Karpas-422 (cell line): Measurements from ENCODE around the gene NUTF2. TPM values are rescaled to one million over a fixed set of nuclear protein-coding genes. Genes with fewer than 3 reads are reported as not detected.

Experiments
- DNase-seq: peaks from one replicate; pipeline ENCODE4 v3.0.0-alpha.2; 2015
- H2AFZ ChIP-seq: fragments of 200-600 bp; sonication (generic); 2 replicates; pipeline ENCODE4 v1.6.1; 2014; ENCODE audit warnings: antibody characterized with exemption, low read length, mixed read lengths
- H3K27ac ChIP-seq: fragments of 200-600 bp; sonication (generic); 2 replicates; pipeline ENCODE4 v1.5.1; 2014; ENCODE audit warnings: mild to moderate bottlenecking, low read length, moderate library complexity
- H3K27me3 ChIP-seq: fragments of 200-600 bp; sonication (generic); 2 replicates; pipeline ENCODE4 v1.6.1; 2014; ENCODE audit warnings: low read length, mixed read lengths
- H3K36me3 ChIP-seq: fragments of 200-600 bp; sonication (generic); 2 replicates; pipeline ENCODE4 v1.6.1; 2014; ENCODE audit warnings: low read length, mixed read lengths; ENCODE audit not compliant: insufficient read depth
- H3K4me1 ChIP-seq: fragments of 200-600 bp; sonication (generic); 2 replicates; pipeline ENCODE4 v1.6.1; 2014; ENCODE audit warnings: mild to moderate bottlenecking, low read length, mixed read lengths
- H3K4me2 ChIP-seq: fragments of 200-600 bp; sonication (generic); 2 replicates; pipeline ENCODE4 v1.6.1; 2014; ENCODE audit warnings: low read length, low read depth, mild to moderate bottlenecking; ENCODE audit not compliant: poor library complexity, severe bottlenecking
- H3K4me3 ChIP-seq: fragments of 200-600 bp; sonication (generic); 2 replicates; pipeline ENCODE4 v1.5.1; 2014; ENCODE audit warnings: mild to moderate bottlenecking, antibody characterized with exemption, low read length, mixed read lengths
- H3K79me2 ChIP-seq: fragments of 200-600 bp; sonication (generic); 2 replicates; pipeline ENCODE4 v1.6.1; 2014; ENCODE audit warnings: mild to moderate bottlenecking, low read length, mixed read lengths
- H3K9ac ChIP-seq: fragments of 200-600 bp; sonication (generic); 2 replicates; pipeline ENCODE4 v1.6.0; 2014; ENCODE audit warnings: low read length
- H3K9me2 ChIP-seq: fragments of 200-600 bp; sonication (generic), shearing (Covaris generic); replicated peaks from 2 replicates; pipeline ENCODE4 v1.6.0; 2014; ENCODE audit warnings: mild to moderate bottlenecking, low read length, moderate library complexity; ENCODE audit not compliant: insufficient read depth
- H3K9me3 ChIP-seq: fragments of 300-700, 200-600 bp; sonication (generic); 2 replicates; pipeline ENCODE4 v1.6.1; 2014; ENCODE audit warnings: low read length, mixed read lengths
- H4K20me1 ChIP-seq: fragments of 200-600 bp; sonication (generic); 2 replicates; pipeline ENCODE4 v1.6.1; 2014; ENCODE audit warnings: mild to moderate bottlenecking, antibody characterized with exemption, low read length, low read depth; ENCODE audit not compliant: insufficient read depth
- total RNA-seq: library from RNA; depleted of rRNA; stranded (reverse); fragments of >200 nt; shearing (Covaris generic); gene quantifications from 2 replicates; pipeline ENCODE4 v1.2.3, GENCODE V29; 2014; ENCODE audit warnings: low replicate concordance; rRNA removed

NUTF2 gene
- 179 and 237 TPM in 2 replicates for total RNA-seq

DNA sequence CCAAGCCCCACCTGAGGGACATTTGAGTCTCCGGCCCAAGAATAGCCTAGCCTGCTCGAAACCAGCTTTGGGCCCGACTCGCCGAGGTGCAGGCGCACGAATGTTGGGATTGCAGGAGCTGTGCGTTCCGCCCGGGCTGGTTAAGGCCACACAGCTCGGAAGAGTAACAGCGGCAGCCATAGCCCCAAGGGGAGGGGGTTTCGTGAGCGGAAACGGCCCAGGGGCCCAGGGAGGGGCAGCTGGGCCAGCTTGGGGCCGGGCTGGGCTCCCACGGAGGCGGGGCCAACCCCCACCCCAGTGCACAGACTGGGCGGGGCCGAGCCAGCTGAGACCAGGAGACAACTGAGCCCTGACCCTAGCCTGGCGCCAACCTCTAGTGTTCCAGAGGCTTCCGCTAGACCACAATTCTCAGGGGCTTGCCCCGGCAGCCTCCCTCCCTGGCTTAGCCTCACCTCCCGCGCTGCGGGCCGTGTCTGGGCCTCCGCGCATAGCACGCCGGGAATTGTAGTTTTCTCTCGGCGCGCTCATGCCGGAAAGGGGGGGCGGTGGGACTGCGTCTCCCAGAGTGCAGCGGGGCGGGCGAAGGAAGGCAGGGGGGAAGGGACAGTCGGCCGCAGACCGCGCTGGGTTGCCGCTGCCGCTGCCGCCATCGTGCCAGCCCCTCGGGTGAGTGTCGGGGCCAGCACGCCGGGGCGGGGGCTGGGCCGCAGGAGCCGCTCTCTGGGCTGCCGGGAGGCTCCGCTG lies at the start of gene NUTF2:
NUTF2 (plus strand) TSS at position 614 of the 744 bp plus-strand sequence. CDS start 18,198 bp downstream, outside the sequence.
- H3K27me3 ChIP-seq, result no peaks in the 10 kb centered on the region
- no peaks in the 10 kb centered on the region for H3K9me3 ChIP-seq
- H3K27ac ChIP-seq, result peak within 1 kb of the TSS; percentile 86
- H3K9ac ChIP-seq, result peak within 1 kb of the TSS; percentile 98
- peak; percentile 99 for DNase-seq
- H4K20me1 ChIP-seq, result peaks cover 21% of the 10 kb centered on the region; the same call in 1 of the 2 replicates
- H3K9me2 ChIP-seq, result no peaks in the 10 kb centered on the region
- peaks cover 8% of the 10 kb centered on the region; the same call in 1 of the 2 replicates for H3K36me3 ChIP-seq
- H3K4me1 ChIP-seq, result peaks cover 40% of the 10 kb centered on the region
- H3K4me2 ChIP-seq, result peak within 1 kb of the TSS; percentile 92
- peak within 1 kb of the TSS; percentile 26; the same call in 1 of the 2 replicates for H2AFZ ChIP-seq
- peak within 1 kb of the TSS; percentile 100 for H3K4me3 ChIP-seq
- H3K79me2 ChIP-seq, result peaks cover 81% of the 10 kb centered on the region

GRCh38 chr16:67800338-67800926 lies 46.3 kb upstream of the NUTF2 start:
- Histone ChIP-seq H3K9ac (no peak overlapping the region), H3K79me2 (peaks cover 76% of the 10 kb centered on the region), H3K9me3 (no peaks in the 10 kb centered on the region), H2AFZ (no peak overlapping the region), H3K27me3 (no peaks in the 10 kb centered on the region), H3K27ac (no peak overlapping the region), H3K36me3 (peaks cover 14% of the 10 kb centered on the region), H3K4me1 (peaks cover 27% of the 10 kb centered on the region), H4K20me1 (no peaks in the 10 kb centered on the region), H3K4me2 (no peak overlapping the region), H3K4me3 (no peak overlapping the region), H3K9me2 (no peaks in the 10 kb centered on the region)
- DNase-seq, result no peak

DNA sequence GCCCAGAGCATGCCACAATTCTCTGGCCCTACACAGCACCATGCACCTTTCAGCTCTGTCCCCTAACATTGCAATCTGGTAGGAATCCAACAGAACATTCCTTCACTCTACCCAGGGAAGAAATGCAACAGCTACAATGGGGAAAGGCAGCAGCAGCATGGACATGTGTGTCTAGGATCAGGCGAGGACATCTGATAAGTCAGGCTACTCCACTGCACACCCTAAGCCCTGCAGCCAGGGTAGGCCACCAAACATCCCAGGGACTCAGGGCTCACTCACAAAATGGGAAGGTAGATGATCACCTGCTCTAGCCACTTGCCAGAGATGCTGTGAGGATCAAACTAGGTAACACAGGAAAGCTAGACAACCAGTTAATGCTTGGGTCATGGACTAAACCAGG lies 45.5 kb upstream of the NUTF2 start:
- no peak overlapping the region for H2AFZ ChIP-seq
- no peaks in the 10 kb centered on the region for H3K9me3 ChIP-seq
- H3K4me3 ChIP-seq, result no peak overlapping the region
- peaks cover 82% of the 10 kb centered on the region for H3K79me2 ChIP-seq
- peaks cover 14% of the 10 kb centered on the region for H3K36me3 ChIP-seq
- no peak overlapping the region for H3K9ac ChIP-seq
- DNase-seq, result no peak
- H3K9me2 ChIP-seq, result no peaks in the 10 kb centered on the region
- H3K4me2 ChIP-seq, result no peak overlapping the region
- H4K20me1 ChIP-seq, result no peaks in the 10 kb centered on the region
- no peaks in the 10 kb centered on the region for H3K27me3 ChIP-seq
- H3K27ac ChIP-seq, result peak overlapping the region; percentile 62
- peaks cover 28% of the 10 kb centered on the region for H3K4me1 ChIP-seq

- H3K9me2 ChIP-seq, result no peaks in the 10 kb centered on the region
- peaks cover 76% of the 10 kb centered on the region for H3K79me2 ChIP-seq
- no peaks in the 10 kb centered on the region for H4K20me1 ChIP-seq
- H3K4me1 ChIP-seq, result peaks cover 28% of the 10 kb centered on the region
- H3K4me2 ChIP-seq, result peak overlapping the region; percentile 27
- H3K36me3 ChIP-seq, result peaks cover 14% of the 10 kb centered on the region
- H3K9me3 ChIP-seq, result no peaks in the 10 kb centered on the region
- no peaks in the 10 kb centered on the region for H3K27me3 ChIP-seq
- no peak overlapping the region for H2AFZ ChIP-seq
- peak overlapping the region; percentile 62 for H3K27ac ChIP-seq
- peak; percentile 72 for DNase-seq
- H3K4me3 ChIP-seq, result no peak overlapping the region
- no peak overlapping the region for H3K9ac ChIP-seq
Observed at GRCh38 chr16:67801883-67802282, 44.9 kb upstream of the NUTF2 start.

- no peaks in the 10 kb centered on the region for H3K9me2 ChIP-seq
- no peak overlapping the region for H3K4me2 ChIP-seq
- H4K20me1 ChIP-seq, result no peaks in the 10 kb centered on the region
- H3K79me2 ChIP-seq, result peaks cover 62% of the 10 kb centered on the region
- no peaks in the 10 kb centered on the region for H3K27me3 ChIP-seq
- H3K27ac ChIP-seq, result no peak overlapping the region
- H3K9ac ChIP-seq, result no peak overlapping the region
- peaks cover 14% of the 10 kb centered on the region for H3K36me3 ChIP-seq
- H3K4me1 ChIP-seq, result peaks cover 38% of the 10 kb centered on the region
- H2AFZ ChIP-seq, result no peak overlapping the region
- no peak for DNase-seq
- H3K4me3 ChIP-seq, result no peak overlapping the region
- H3K9me3 ChIP-seq, result no peaks in the 10 kb centered on the region
Observed at GRCh38 chr16:67803894-67804293, 42.8 kb upstream of the NUTF2 start.

DNA sequence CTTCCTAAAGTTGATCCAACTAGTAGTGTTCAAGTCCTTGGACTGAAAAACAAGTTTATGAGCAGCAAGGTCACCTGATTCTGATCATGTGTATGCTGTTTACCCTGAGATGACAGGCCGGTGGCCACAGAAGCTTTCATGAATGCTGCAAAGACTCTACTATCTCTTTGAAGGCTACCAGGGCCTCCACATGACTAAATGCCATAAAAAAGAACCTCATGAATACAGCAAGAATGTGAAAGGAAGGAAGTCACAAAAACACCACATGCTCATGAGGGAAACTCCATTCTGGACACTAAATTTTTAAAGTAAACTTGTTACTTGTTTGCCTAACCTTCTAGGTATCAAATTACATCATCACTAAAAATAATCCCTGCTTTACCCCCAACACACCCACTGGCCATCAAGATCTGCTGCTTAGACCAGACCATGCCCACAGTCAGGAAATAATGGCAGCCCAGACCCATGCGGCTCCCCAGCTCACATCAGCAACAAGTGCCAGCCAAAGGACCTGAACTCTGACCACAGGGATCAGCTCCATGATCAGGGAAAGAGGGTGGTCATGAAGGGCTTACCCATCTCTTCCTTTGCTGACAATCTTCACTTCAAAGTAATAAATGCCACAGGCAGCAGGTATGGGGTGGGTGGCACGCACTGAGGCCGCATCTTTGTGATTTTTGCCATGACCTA lies 41.7 kb upstream of the NUTF2 start:
- no peak for DNase-seq
- Histone ChIP-seq H3K27ac (no peak overlapping the region), H4K20me1 (no peaks in the 10 kb centered on the region), H3K9me2 (no peaks in the 10 kb centered on the region), H3K27me3 (no peaks in the 10 kb centered on the region), H3K79me2 (peaks cover 59% of the 10 kb centered on the region), H3K4me2 (peak overlapping the region; percentile 72), H3K9me3 (no peaks in the 10 kb centered on the region), H3K36me3 (peaks cover 14% of the 10 kb centered on the region), H3K4me3 (peak overlapping the region; percentile 87), H3K4me1 (peaks cover 38% of the 10 kb centered on the region), H3K9ac (peak overlapping the region; percentile 84), H2AFZ (no peak overlapping the region)

DNA sequence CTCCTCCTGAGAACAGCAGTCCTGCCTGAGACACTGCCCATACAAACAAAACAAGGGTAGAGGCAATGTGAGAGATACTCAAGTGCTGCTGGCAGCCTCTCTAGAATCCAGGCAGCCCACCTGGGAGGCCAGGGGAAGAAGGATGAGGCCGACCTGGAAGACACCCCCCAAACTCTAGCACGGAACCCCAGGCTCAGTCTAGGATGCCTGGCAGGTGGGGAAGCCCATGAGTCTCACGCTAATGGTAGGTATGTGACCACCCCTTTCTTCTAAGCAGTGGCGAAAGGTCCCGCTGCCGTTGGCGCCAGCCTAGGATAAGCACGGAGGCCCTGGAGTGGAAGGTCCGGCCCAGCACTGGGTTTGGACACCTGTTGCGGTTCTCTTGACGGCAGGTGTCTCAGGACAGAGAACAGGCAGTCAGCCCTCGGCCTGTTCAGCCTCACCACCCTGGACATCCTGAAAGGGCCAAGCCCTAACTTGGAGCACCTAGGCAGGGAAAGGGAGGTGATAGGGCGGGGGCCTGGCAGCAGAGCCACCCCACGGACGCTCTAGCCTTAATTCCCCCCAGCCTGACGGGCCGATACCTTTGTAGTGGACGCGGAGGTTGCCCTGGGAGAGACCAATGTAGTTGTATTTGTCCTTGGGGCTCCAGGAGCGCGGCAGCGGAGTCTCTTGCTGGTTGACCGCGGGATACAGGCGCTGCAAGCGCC lies 40.9 kb upstream of the NUTF2 start:
- Histone ChIP-seq H3K27me3 (no peaks in the 10 kb centered on the region), H3K9ac (peak overlapping the region; percentile 84), H3K27ac (no peak overlapping the region), H3K4me3 (peak overlapping the region; percentile 87), H2AFZ (peak overlapping the region; percentile 67; the same call in 1 of the 2 replicates), H3K36me3 (peaks cover 14% of the 10 kb centered on the region), H3K9me2 (no peaks in the 10 kb centered on the region), H3K9me3 (no peaks in the 10 kb centered on the region), H3K4me2 (peak overlapping the region; percentile 72), H3K4me1 (peaks cover 38% of the 10 kb centered on the region), H3K79me2 (peaks cover 50% of the 10 kb centered on the region), H4K20me1 (no peaks in the 10 kb centered on the region)
- DNase-seq, result no peak
